ENCODE measurements around the gene FCGR1A.
"Not testable (repeated sequence)": the region's sequence is repeated elsewhere in the genome, so short reads cannot be mapped to it uniquely, and the experiment has no call there.

DNA sequence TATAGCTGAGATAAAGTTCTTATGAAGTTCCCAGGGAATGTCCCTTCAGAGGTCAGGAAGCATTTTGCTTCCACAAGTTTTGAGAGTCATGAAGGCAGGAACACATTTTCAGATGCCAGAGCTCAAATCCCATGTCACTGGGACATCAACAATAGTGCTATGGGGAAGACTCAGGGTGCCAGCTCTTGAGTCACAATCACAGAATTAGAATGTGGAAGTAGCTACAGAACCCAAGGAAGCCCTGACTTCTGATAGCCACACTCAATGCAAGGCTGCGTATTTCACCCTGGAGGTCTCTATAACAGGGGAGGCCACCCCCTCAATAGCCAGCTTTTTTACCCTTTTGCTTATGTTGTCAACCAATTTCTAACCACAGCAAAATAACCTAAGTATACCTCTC lies 47.8 kb upstream of the FCGR1A start:
- TF ChIP-seq POLR2A, POLR2AphosphoS5, TAF1, POU2F2 (IDR thresholded peaks at IDR 0.05; ENCODE audit: low read depth, low read length): not testable (repeated sequence)
